Stimulated activated CD8-positive, alpha-beta memory T cell treated with anti-CD3 and anti-CD28 coated beads, Interleukin-15, amount 100 ng/mL, for 1 hour (primary cell): ENCODE data around the gene GOLGA3.

ENCODE experiments used
- DNase-seq: peaks from one replicate; pipeline ENCODE4 v3.0.0-alpha.2; 2020; ENCODE audit warnings: low read depth

Gene GOLGA3

DNA sequence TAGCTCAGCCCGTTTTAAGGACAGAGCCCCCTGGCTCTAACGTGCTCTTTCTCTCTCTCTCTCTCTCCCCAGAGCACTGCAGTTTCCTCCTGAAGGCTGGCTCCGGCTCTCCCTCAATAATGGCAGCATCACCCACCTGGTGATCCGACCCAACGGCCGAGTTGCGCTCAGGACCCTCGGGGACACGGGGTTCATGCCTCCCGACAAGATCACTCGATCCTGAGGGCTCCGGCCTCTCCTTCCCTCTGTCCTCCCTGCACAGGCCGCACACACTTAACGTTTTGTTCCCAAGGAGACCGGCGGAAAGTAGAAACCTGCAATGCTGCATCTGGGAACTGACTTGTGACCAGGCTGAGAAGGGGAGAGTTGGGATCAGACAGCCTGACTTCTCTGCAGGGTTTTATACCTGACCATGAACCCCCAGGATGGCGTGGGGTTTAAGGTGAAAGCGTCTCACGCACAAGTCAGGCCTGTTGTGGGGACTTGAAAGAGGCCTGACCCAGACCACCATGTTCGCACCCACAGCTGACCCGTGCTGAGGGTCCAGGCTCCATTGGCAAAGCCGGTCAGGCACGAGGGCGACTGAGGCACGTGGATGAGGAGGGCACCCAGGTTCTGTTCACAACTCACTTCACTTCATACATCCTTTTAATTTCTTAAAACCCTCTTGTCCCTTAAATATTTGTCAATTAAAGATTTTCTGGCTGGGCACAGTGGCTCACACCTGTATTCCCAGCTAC is 107.9 kb downstream of the GOLGA3 start:
- DNase-seq, result no peak

DNA sequence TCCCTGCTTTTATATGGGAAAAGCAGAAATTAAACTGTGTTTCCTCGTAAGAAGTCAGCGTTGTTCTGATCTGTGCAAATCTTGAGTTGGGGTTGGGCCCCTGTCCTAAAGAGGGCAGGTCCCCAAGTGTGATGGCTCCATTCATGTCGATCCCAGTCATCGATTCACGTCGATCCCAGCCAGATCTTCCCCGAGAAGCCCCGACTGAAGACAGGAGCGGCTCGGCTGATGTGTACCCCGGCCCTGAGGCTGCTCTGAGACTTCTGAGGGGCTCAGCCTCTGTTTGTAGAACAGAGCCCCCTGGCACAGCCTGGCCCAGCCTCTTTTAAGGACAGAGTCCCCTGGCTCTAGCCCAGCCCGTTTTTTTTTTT is 108.7 kb downstream of the GOLGA3 start:
- no peak for DNase-seq

DNA sequence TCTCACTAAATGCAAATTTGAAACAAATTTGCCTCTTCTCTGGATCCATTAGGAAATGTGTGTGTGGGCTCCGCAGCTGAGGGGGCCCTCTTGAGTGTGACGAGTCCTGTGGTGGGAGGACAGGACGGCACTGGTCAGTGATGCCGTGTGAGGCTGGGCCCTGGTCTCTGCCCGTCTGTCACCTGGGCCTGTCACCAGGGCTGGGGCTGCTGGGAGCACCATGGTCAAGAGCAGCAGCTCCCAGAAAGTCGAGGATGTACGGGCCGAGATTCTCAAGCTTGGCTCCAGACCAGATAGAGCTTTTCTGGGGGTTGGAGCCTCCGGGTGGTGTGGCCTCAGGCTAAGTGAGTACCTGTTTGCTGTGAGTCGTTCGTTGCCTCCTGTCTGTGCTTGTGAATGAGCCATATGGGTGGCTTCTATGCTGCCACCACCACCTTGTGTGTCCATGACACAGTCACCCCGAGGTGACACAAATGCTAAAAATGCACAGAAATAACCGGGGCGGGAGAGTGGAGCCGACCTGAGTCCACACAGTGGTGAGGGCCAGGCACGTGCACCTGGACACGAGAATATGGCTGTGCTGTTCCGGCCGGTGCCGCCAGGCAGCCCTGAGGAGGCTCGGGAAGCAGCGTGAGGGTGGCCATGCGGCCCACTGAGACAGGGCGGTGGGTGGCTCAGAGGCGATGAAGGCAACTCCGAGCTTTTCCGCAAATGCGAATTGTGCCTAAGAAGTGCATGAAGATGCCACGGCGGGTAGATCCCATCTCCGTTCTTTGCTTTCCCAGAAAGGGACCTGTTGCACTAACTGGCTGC is 109.3 kb downstream of the GOLGA3 start:
- DNase-seq, result no peak
